Panc1 (cell line): Measurements from ENCODE around the gene POTEH.
"Not testable (repeated sequence)": the region's sequence is repeated elsewhere in the genome, so short reads cannot be mapped to it uniquely, and the experiment has no call there.

Experiments used
- POLR2AphosphoS5 ChIP-seq: IDR thresholded peaks from 2 replicates; pipeline ENCODE4 v1.6.1; 2012; ENCODE audit warnings: mild to moderate bottlenecking, low read depth, low read length, moderate library complexity
- TF ChIP-seq, protein P1 (sequence below): fragments of 450-650 bp; IDR thresholded peaks from 2 replicates; pipeline ENCODE4 v1.5.1; 2017; ENCODE audit warnings: mild to moderate bottlenecking

GRCh38 chr22:15738909-15739391 is 49.1 kb downstream of the POTEH start:
- TF ChIP-seq, protein P1, sequence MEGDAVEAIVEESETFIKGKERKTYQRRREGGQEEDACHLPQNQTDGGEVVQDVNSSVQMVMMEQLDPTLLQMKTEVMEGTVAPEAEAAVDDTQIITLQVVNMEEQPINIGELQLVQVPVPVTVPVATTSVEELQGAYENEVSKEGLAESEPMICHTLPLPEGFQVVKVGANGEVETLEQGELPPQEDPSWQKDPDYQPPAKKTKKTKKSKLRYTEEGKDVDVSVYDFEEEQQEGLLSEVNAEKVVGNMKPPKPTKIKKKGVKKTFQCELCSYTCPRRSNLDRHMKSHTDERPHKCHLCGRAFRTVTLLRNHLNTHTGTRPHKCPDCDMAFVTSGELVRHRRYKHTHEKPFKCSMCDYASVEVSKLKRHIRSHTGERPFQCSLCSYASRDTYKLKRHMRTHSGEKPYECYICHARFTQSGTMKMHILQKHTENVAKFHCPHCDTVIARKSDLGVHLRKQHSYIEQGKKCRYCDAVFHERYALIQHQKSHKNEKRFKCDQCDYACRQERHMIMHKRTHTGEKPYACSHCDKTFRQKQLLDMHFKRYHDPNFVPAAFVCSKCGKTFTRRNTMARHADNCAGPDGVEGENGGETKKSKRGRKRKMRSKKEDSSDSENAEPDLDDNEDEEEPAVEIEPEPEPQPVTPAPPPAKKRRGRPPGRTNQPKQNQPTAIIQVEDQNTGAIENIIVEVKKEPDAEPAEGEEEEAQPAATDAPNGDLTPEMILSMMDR = not testable (repeated sequence)
- TF ChIP-seq POLR2AphosphoS5 = not testable (repeated sequence)
